ENCODE data around the gene GAB1.

GRCh38 chr4:143511906-143512305 lies 175.2 kb downstream of the GAB1 start:
- TF ChIP-seq POLR2A (IDR thresholded peaks at IDR 0.05; ENCODE audit: insufficient read depth in 1 of 2, low read depth in 2 of 2, low read length in 2 of 2), result no peak
- TF ChIP-seq NR3C1 (CRISPR knock-in tag; IDR thresholded peaks at IDR 0.05), result no peak
- no peak for TF ChIP-seq TCF12 (IDR thresholded peaks at IDR 0.05)
- no peak for TF ChIP-seq TCF12 (CRISPR knock-in tag; IDR thresholded peaks at IDR 0.05)
- TF ChIP-seq GMEB1 (CRISPR knock-in tag; IDR thresholded peaks at IDR 0.05; ENCODE audit: borderline replicate concordance), result no peak
- no peak for TF ChIP-seq ARID3A (IDR thresholded peaks at IDR 0.05; ENCODE audit: low read depth, low read length)
- no peak for TF ChIP-seq DDIT3 (CRISPR knock-in tag; IDR thresholded peaks at IDR 0.05)
- TF ChIP-seq CEBPG (CRISPR knock-in tag; IDR thresholded peaks at IDR 0.05), result no peak
